Omental fat pad (tissue), 4 donors: Measurements from ENCODE around the gene MRTFB. TPM values are rescaled to one million over a fixed set of nuclear protein-coding genes. Genes with fewer than 3 reads are reported as not detected.

Source experiments
- ATAC-seq: fragments of 150-250 bp; one replicate; pipeline ENCODE4 v1.9.1; 2016; ENCODE audit warnings: mild to moderate bottlenecking, moderate library complexity; ENCODE audit not compliant: low FRiP score
- DNase-seq: peaks from one replicate; pipeline ENCODE4 v3.0.0-alpha.2; 2019; ENCODE audit warnings: low spot score
- total RNA-seq, 4 donors: library from RNA; depleted of rRNA; stranded (reverse); fragments of >200 nt; gene quantifications; one replicate each; pipeline ENCODE4 v1.1.0, GENCODE V29; 2016
- TF ChIP-seq, protein P1 (sequence below), 3 donors: fragments of 450-650 bp; IDR thresholded peaks; one replicate each; pipeline ENCODE4 v1.5.1; 2016 to 2017; ENCODE audit warnings: antibody characterized with exemption in 3 of 3, mild to moderate bottlenecking in 3 of 3, moderate library complexity in 2 of 3

The MRTFB gene
- total RNA-seq, 4 donors from 2014 or later: 17.5 to 107 (median 55.8) TPM

DNA sequence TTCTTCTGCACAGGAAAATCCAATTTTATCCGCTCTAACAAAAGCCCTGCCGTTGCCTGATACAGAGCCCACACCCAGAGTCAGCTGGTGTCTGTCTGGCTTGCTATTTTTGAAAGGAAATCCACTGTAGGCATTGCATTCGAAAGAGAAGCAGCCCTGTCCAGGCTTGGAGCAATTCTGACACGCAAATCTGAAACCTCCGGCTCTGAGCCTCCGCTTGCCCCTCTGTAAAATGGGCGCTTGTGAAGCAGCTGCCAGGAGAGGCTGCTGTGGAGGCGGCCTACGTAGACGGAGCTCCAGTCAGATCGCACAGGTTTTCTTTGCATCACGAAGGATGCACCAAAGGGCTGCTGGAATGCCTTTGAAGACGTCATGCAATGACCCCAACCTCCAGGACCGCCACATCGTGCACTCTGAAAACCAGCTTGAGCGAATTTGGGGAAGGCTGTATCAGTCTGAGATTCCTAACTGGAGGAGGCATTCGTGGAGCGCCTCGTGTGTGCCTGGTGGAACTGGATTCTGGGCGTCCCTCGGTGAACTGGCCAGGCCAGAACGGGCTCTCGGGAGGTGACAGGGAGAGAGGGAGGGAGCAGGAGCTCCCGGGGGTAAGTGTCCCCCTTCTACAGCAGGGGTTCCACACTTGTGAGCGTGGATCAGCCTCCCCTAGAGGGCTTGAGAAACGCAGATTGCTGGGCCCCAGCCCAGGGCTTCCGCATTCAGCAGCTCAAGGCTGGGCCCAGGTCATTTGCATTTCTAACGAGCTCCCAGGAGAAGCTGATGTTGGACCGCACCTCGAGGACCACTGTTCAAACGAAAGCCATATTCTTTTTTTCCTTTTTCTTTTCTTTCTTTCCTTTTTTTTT is 215.5 kb downstream of the MRTFB start:
- DNase-seq: no peak
- ATAC-seq: no peak
- TF ChIP-seq, protein P1, sequence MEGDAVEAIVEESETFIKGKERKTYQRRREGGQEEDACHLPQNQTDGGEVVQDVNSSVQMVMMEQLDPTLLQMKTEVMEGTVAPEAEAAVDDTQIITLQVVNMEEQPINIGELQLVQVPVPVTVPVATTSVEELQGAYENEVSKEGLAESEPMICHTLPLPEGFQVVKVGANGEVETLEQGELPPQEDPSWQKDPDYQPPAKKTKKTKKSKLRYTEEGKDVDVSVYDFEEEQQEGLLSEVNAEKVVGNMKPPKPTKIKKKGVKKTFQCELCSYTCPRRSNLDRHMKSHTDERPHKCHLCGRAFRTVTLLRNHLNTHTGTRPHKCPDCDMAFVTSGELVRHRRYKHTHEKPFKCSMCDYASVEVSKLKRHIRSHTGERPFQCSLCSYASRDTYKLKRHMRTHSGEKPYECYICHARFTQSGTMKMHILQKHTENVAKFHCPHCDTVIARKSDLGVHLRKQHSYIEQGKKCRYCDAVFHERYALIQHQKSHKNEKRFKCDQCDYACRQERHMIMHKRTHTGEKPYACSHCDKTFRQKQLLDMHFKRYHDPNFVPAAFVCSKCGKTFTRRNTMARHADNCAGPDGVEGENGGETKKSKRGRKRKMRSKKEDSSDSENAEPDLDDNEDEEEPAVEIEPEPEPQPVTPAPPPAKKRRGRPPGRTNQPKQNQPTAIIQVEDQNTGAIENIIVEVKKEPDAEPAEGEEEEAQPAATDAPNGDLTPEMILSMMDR (IDR thresholded peaks at IDR 0.05): no peak

DNA sequence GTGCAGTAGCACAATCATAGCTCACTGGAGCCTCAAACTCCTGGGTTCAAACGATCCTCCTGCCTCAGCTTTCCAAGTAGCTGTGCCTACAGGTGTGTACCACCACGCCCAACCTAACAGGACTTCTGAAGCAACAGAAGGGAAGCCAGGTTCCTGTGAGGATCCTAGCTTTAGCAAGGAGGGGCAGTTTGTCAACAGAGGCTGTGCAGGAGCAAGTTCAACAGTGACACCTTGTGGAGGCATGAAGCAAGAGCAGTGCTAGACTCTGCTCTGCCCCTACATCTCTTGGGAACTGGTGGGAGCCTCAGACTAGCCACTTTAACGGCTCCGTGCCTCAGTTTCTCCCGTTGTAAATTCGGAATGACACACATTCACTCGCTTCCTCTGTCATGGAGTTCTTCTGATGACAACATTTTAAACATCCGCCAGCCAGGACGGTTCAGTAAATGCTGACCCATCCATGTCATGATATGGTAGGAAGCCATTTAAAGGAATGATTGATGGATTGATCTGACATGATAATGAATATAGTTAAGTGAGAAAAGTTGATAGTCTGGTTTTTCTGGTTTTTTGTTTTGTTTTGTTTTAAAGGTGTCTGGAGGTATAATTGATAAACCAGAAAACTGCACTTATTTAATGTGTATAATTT is 218.7 kb downstream of the MRTFB start:
- DNase-seq (no peak), ATAC-seq (no peak)
- TF ChIP-seq, protein P1 (IDR thresholded peaks at IDR 0.05): no peak

DNA sequence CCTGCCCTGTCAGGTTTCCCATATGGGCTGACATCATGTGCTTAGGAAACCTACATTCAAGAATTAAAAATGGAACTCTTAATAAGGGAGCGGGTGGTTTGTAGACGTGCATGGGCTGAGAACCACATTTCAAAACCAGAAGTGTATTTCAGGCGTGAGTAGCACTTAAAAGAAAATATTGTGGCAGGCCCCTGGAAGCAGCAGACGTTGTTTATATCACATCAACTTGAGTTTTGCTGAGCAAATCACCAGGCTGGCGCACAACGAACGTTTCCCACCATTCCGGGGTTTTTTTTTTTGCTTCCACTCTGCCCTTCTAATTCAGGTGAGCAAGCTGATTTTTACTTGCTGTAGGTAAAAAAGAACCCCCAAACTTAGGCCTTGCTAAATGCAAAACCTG is 220.2 kb downstream of the MRTFB start:
- no peak for ATAC-seq
- TF ChIP-seq, protein P1 (IDR thresholded peaks at IDR 0.05): no peak
- DNase-seq: no peak

DNA sequence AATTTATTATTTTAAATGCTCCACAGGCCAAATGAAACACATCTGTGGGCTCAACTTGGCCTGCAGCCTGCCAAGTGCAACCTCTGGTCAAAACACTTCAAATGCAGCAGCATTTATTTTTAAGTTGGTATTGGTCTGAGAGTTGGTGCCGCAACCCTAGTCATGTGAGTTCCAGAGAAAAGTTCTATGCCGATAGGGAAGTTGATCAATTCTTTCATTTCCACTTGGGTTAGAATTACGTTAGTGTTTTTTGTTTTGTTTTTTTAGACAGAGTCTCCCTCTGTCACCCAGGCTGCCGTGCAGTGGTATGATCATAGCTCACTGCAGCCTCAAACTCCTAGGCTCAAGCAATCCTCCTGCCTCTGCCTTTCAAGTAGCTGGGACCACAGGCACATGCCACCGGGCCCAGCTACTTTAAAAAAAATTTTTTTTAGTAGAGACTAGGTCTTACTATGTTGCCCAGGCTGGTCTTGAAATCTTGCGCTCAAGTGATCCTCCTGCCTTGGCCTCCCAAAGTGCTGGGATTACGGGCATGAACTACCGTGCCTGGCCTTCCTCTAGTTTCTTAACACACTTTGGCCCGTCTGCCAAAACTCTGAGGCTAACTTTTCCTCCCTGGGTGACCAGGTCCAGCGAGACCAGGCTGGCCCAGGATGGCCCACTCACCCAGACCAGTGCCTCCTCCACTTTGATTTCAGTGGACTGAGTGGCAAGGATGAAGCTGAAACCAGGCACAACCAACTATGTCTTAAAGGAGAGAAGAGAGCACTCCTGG is 221.1 kb downstream of the MRTFB start:
- ATAC-seq (no peak), DNase-seq (no peak)
- TF ChIP-seq, protein P1 (IDR thresholded peaks at IDR 0.05): no peak

DNA sequence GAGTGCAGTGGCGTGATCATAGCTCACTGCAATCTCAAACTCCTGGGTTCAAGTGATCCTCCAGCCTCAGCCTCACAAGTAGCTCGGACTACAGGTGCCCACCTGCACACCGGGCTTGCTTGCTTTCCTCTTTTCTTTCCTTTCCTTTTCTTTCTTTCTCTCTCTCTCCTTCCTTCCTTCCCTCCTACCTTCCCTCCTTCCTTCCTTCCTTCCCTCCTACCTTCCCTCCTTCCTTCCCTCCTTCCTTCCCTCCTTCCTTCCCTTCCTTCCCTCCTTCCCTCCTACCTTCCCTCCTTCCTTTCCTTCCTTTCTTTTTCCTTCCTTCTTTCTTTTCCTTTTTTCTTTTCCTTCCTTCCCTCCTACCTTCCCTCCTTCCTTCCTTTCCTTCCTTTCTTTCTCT is 225.5 kb downstream of the MRTFB start:
- no peak for DNase-seq
- ATAC-seq: no peak

DNA sequence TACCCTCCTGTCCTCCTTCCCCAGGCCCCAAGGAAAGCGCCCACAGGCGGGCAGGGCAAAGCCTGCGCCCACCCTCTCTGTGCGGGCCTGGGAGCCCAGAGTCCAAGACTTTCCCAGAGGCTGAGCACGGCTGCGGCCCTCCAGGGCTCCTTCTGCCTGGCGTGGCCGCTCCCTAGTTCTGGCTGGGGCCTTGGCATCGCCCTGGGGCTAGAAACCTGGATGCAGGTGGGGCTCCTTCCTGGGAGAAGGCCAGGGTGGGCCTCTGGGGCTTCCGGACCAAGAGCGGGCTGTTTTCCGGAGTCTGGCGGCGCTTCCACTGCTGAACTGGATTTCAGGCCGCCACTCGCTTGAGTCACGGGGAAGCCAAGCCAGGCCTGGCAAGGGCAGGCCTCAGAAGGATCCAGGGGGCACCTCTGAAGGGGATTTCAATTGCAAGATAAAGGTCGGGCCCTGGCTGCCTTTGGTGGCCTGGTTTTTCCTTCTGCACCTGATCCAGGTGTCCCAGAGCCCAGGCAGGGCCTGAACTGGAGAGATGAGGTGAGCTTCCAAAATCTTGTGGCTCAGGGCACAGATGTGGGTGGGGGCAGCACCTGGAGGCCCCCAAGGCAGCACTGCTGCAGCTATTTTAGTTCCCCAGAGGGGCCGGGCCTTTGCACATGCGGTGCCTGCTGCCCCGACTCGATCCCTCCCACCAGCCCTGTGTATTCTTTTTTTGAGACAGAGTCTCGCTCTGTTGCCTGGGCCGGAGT is 227.4 kb downstream of the MRTFB start:
- no peak for DNase-seq
- ATAC-seq: no peak
- TF ChIP-seq, protein P1 (IDR thresholded peaks at IDR 0.05): no peak

More for the DNA sequence above, 225.5 kb downstream of the MRTFB start:
- TF ChIP-seq, protein P1 (IDR thresholded peaks at IDR 0.05): no peak
